Placental pericyte (primary cell): Measurements from ENCODE around the gene ZNF503. TPM values are rescaled to one million over a fixed set of nuclear protein-coding genes. Genes with fewer than 3 reads are reported as not detected.

Experiments
- total RNA-seq: library from RNA; depleted of rRNA; stranded (reverse); fragments of >200 nt; gene quantifications from 2 replicates; pipeline ENCODE4 v1.2.3, GENCODE V29; 2012

The ZNF503 gene, protein sequence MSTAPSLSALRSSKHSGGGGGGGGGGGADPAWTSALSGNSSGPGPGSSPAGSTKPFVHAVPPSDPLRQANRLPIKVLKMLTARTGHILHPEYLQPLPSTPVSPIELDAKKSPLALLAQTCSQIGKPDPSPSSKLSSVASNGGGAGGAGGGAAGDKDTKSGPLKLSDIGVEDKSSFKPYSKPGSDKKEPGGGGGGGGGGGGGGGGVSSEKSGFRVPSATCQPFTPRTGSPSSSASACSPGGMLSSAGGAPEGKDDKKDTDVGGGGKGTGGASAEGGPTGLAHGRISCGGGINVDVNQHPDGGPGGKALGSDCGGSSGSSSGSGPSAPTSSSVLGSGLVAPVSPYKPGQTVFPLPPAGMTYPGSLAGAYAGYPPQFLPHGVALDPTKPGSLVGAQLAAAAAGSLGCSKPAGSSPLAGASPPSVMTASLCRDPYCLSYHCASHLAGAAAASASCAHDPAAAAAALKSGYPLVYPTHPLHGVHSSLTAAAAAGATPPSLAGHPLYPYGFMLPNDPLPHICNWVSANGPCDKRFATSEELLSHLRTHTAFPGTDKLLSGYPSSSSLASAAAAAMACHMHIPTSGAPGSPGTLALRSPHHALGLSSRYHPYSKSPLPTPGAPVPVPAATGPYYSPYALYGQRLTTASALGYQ
- total RNA-seq: 8.3 and 15.9 TPM in 2 replicates

DNA sequence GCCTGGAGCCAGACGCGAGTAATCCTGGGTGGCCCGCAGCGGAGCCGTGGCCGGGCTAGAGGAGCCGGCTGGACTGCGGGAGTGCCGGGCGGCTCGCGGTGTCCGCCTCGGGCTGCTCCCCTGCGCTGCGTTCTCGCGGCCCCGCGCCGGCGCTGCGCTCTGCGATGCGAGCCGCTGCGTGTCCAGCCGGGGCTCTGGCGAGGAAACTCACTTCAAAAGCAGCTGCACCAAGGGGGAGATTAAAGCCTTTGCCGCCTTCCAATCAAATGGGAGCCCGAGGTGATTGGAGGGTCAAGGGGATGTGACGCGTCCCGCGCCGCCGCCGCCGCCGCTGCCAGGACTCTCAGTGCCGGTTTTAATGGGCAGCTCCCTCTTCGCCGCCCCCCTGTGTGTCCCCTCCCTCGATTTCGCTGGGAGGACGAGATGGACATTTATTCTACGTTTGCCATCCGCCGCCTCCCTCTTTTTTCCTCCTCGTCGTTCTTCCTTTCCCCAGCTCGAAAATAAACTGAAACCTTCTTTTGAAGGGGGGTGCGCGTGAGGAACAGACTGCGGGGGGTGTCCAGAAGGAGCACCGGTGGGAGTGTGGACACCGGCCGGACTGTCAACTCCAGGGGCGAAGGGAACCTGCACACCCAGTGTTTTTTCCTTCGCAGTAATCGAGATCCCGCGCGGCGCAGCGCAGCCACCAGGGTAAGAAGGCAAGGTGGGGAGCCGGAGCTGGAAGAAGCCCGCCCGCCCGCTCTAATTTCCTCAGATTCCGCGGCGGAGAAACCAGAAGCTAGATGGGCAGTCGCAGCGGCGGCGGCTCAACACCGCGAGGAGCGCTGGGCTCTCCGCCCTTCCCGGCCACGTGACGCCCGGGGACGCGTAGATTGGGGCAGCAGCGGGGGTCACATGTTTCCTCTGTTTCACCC lies at the start of gene ZNF503:
ZNF503 (minus strand) TSS at position 196 of the 917 bp plus-strand sequence. CDS start 345 bp downstream, outside the sequence.

DNA sequence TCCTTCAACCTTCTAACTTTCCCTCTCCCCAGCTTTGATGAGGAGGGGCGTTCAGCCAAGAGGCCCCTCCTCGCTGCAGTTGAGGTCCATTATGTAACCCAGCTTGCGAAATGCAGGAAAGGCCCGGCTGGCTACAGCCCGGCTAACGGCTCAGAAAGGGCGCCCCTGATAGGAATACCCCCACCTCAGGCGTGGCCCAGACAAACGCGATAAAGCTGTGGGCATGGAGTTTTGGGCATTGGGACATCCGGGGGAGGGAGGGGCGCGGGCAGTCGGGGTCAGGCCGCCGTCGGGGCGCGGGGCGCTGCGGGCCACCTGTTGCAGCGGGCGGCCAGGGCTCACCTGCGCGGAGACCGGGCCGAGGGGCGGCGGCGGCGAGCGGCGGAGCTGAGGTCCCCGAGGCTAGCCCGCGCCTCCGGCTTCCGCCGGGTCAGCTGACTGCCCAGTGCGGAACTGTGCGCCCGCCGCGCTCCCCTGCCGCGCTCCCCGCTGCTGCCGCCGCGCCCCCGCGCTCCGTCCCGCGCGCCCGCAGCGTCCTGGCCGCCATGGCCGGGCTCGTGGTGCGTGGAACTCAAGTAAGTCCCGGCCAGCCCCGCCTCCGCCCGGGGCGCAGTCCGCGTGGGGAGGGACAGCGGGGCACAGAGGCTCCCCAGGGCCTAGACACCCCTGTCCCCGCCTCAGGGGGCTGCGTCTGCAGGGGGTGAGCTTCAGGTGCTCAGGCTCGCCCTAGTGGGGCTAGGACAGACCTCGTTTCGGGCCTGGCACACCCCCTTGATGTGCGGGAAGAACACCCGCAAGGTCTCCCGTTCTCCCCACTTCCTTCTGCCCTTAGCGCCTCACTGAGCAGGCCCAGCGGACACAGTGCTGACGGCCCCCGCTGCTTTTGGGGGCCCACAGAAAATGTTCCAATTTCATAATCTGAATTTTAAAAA lies 29.9 kb upstream of the ZNF503 start, which contains the start of gene LRMDA:
LRMDA (plus strand) TSS at position 445 of the 932 bp plus-strand sequence.

Other genes starting within 250 kb of the ZNF503 start
- 170 and 172 TPM in 2 replicates for gene VDAC2, start 191.0 kb downstream of the ZNF503 start, total RNA-seq
- 8.0 and 8.3 TPM in 2 replicates for gene COMTD1, start 165.8 kb downstream of the ZNF503 start, total RNA-seq
- gene LRMDA, start 29.9 kb upstream of the ZNF503 start, total RNA-seq: 0.22 and 0.57 TPM in 2 replicates